H1 (cell line): ENCODE data around the gene PSMF1. TPM values are rescaled to one million over a fixed set of nuclear protein-coding genes. Genes with fewer than 3 reads are reported as not detected.

Source experiments
- CTCF ChIA-PET: fragments of 300-600 bp; sonication (Branson Sonifier 250); formaldehyde crosslinking; loops from one replicate; lab custom pipeline; 2021; ENCODE audit not compliant: partially characterized antibody; lab: Charles Lee
- POLR2A ChIA-PET: fragments of 300-600 bp; sonication (Branson Sonifier 250); formaldehyde crosslinking; loops from one replicate; lab custom pipeline; 2021; ENCODE audit warnings: inconsistent platforms; ENCODE audit not compliant: partially characterized antibody; lab: Charles Lee
- DNase-seq, 2 experiments: peaks; one replicate each; pipeline versions ENCODE4 v3.0.0 to v3.0.0-alpha.2; 2010 to 2022; ENCODE audit warnings: low spot score in 2 of 2, low read depth in 1 of 2, mixed read lengths in 1 of 2
- FAIRE-seq: peaks from 2 replicates; lab custom pipeline; 2011; peaks lifted over from hg19 to GRCh38; lab: Jason Lieb, UNC
- H2AFZ ChIP-seq: 2 replicates; pipeline ENCODE4 v1.8.1; 2012; ENCODE audit warnings: low read length, inconsistent platforms
- H2AK5ac ChIP-seq: 2 replicates; pipeline ENCODE4 v1.6.1; 2013; ENCODE audit warnings: low read depth, low read length
- H2BK120ac ChIP-seq: replicated peaks from 2 replicates; pipeline ENCODE3; 2013; ENCODE audit warnings: low read depth, low read length, inconsistent platforms
- H2BK12ac ChIP-seq: 2 replicates; pipeline ENCODE4 v1.6.1; 2013; ENCODE audit warnings: low read depth, low read length
- H2BK15ac ChIP-seq: 2 replicates; pipeline ENCODE4 v1.6.1; 2013; ENCODE audit warnings: low read length
- H2BK20ac ChIP-seq: 2 replicates; pipeline ENCODE4 v1.6.1; 2013; ENCODE audit warnings: low read length
- H2BK5ac ChIP-seq: 2 replicates; pipeline ENCODE4 v1.6.1; 2013; ENCODE audit warnings: low read depth, low read length
- H3K14ac ChIP-seq: 2 replicates; pipeline ENCODE4 v1.6.1; 2013; ENCODE audit warnings: inconsistent platforms; ENCODE audit not compliant: insufficient read length
- H3K18ac ChIP-seq: 2 replicates; pipeline ENCODE4 v1.6.1; 2013; ENCODE audit warnings: low read length; ENCODE audit errors: extremely low read depth
- H3K23ac ChIP-seq: 2 replicates; pipeline ENCODE4 v1.6.1; 2013; ENCODE audit warnings: inconsistent platforms; ENCODE audit not compliant: insufficient read length
- H3K23me2 ChIP-seq: 2 replicates; pipeline ENCODE4 v1.6.1; 2013; ENCODE audit warnings: low read depth, low read length
- H3K27ac ChIP-seq: 2 replicates; pipeline ENCODE4 v1.6.1; 2011; ENCODE audit warnings: low read depth, low read length, inconsistent platforms
- H3K27me3 ChIP-seq, 4 experiments: replicated peaks in 1 of 4; 1 replicate in 1 of 4; 2 replicates in 3 of 4; pipeline versions ENCODE4 v1.6.1 to v1.8.1; 2011 to 2013; ENCODE audit warnings: low read length in 3 of 4, mild to moderate bottlenecking in 3 of 4, inconsistent platforms in 2 of 4, mixed read lengths in 2 of 4, moderate library complexity in 1 of 4; ENCODE audit not compliant: control insufficient read depth in 3 of 4, insufficient read depth in 3 of 4; ENCODE audit errors: extremely low read depth in 1 of 4
- H3K36me3 ChIP-seq, 4 experiments: 2 replicates each; pipeline versions ENCODE4 v1.6.1 to v1.8.1; 2011 to 2013; ENCODE audit warnings: mild to moderate bottlenecking in 4 of 4, low read length in 3 of 4, moderate library complexity in 2 of 4, control low read depth in 1 of 4, inconsistent platforms in 1 of 4; ENCODE audit not compliant: insufficient read depth in 4 of 4, control insufficient read depth in 2 of 4
- H3K4ac ChIP-seq: replicated peaks from 2 replicates; pipeline ENCODE3; 2013; ENCODE audit warnings: low read length, low read depth, mixed read lengths, inconsistent platforms; ENCODE audit not compliant: insufficient read length
- H3K4me1 ChIP-seq, 4 experiments: replicated peaks in 1 of 4; 1 replicate in 1 of 4; 2 replicates in 3 of 4; pipeline versions ENCODE4 v1.6.1 to v1.8.1; 2011 to 2013; ENCODE audit warnings: low read length in 3 of 4, inconsistent platforms in 2 of 4, mixed read lengths in 1 of 4; ENCODE audit not compliant: insufficient read depth in 4 of 4, control insufficient read depth in 3 of 4
- H3K4me2 ChIP-seq, 2 experiments: 2 replicates each; pipeline versions ENCODE4 v1.6.1 to v1.8.1; 2011 to 2013; ENCODE audit warnings: low read depth in 2 of 2, low read length in 2 of 2, control low read depth in 1 of 2, inconsistent platforms in 1 of 2, mild to moderate bottlenecking in 1 of 2; ENCODE audit not compliant: insufficient read depth in 1 of 2
- H3K4me3 ChIP-seq, 4 experiments: fragments of 200-600, 300-600 bp in 1 of 4; sonication (generic), shearing (Covaris generic), sonication (Bioruptor Twin) in 1 of 4; 2 replicates each; pipeline versions ENCODE4 v1.5.1 to v1.8.1; 2011 to 2016; ENCODE audit warnings: low read length in 4 of 4, low read depth in 3 of 4, control low read depth in 2 of 4, inconsistent platforms in 2 of 4, mild to moderate bottlenecking in 2 of 4, mixed read lengths in 1 of 4, moderate library complexity in 1 of 4; ENCODE audit not compliant: insufficient read depth in 2 of 4; ENCODE audit errors: extremely low read depth in 1 of 4
- H3K56ac ChIP-seq: replicated peaks from 2 replicates; pipeline ENCODE3; 2013; ENCODE audit warnings: low read depth, mild to moderate bottlenecking, mixed read lengths, low read length, inconsistent platforms; ENCODE audit not compliant: insufficient read length
- H3K79me1 ChIP-seq: 2 replicates; pipeline ENCODE4 v1.6.1; 2013; ENCODE audit warnings: low read depth, low read length, control low read depth
- H3K79me2 ChIP-seq, 2 experiments: 2 replicates each; pipeline versions ENCODE4 v1.6.1 to v1.8.1; 2012 to 2013; ENCODE audit warnings: low read length in 2 of 2, mild to moderate bottlenecking in 2 of 2, inconsistent platforms in 1 of 2; ENCODE audit not compliant: insufficient read depth in 2 of 2, control insufficient read depth in 1 of 2
- H3K9ac ChIP-seq, 4 experiments: replicated peaks in 1 of 4; 1 replicate in 1 of 4; 2 replicates in 3 of 4; pipeline versions ENCODE4 v1.6.1 to v1.8.1; 2011 to 2013; ENCODE audit warnings: low read depth in 3 of 4, low read length in 3 of 4, control low read depth in 2 of 4, mild to moderate bottlenecking in 2 of 4, moderate library complexity in 2 of 4, inconsistent platforms in 1 of 4; ENCODE audit errors: extremely low read depth in 1 of 4
- H3K9me3 ChIP-seq, 2 experiments: 2 replicates each; pipeline versions ENCODE4 v1.6.1 to v1.8.1; 2012 to 2013; ENCODE audit warnings: mild to moderate bottlenecking in 2 of 2, moderate library complexity in 2 of 2, control low read depth in 1 of 2, inconsistent platforms in 1 of 2, low read depth in 1 of 2, low read length in 1 of 2, mixed read lengths in 1 of 2; ENCODE audit not compliant: insufficient read depth in 2 of 2
- H4K20me1 ChIP-seq, 2 experiments: replicated peaks in 1 of 2; 2 replicates each; pipeline versions ENCODE3 to v1.8.1; 2011 to 2013; ENCODE audit warnings: inconsistent platforms in 2 of 2, low read length in 2 of 2, mild to moderate bottlenecking in 1 of 2; ENCODE audit not compliant: insufficient read depth in 2 of 2, control insufficient read depth in 1 of 2
- H4K5ac ChIP-seq: 2 replicates; pipeline ENCODE4 v1.6.1; 2013; ENCODE audit warnings: low read length, low read depth, mixed read lengths, inconsistent platforms; ENCODE audit not compliant: insufficient read length
- H4K8ac ChIP-seq: 2 replicates; pipeline ENCODE4 v1.8.0; 2013; ENCODE audit warnings: mild to moderate bottlenecking, moderate library complexity, low read length, inconsistent platforms; ENCODE audit not compliant: insufficient read depth; ENCODE audit errors: extremely low read depth
- H4K91ac ChIP-seq: replicated peaks from 2 replicates; pipeline ENCODE3; 2013; ENCODE audit warnings: low read length, mixed read lengths, inconsistent platforms; ENCODE audit not compliant: insufficient read length
- E2F6 ChIP-seq: IDR thresholded peaks from 2 replicates; pipeline ENCODE4 v1.6.1; 2012; ENCODE audit warnings: inconsistent platforms
- NANOG ChIP-seq: IDR thresholded peaks from 2 replicates; pipeline ENCODE4 v1.6.1; 2011; ENCODE audit warnings: low read length, low read depth, mild to moderate bottlenecking, inconsistent platforms; ENCODE audit not compliant: insufficient read depth, poor library complexity, severe bottlenecking
- SP2 ChIP-seq: IDR thresholded peaks from 2 replicates; pipeline ENCODE4 v1.6.1; 2012; ENCODE audit warnings: mild to moderate bottlenecking, low read length, inconsistent platforms
- WGBS, 2 experiments: shearing (Covaris generic) in 1 of 2; methylation state at CpG; one replicate each; pipeline versions ENCODE4 v1.1.6 to v1.1.7; 2013 to 2015; ENCODE audit warnings: low lambda C conversion rate in 2 of 2, mixed read lengths in 2 of 2, inconsistent platforms in 1 of 2, low coverage in 1 of 2, missing lambda C conversion rate in 1 of 2; ENCODE audit not compliant: insufficient replicate concordance in 2 of 2, insufficient coverage in 1 of 2, insufficient read length in 1 of 2; ENCODE audit errors: extremely low coverage in 1 of 2, missing lambda C conversion rate in 1 of 2; 5-methylcytosine and 5-hydroxymethylcytosine counted together
- polyA plus RNA-seq, 7 experiments: library from polyadenylated mRNA; depleted of rRNA in 3 of 7; stranded (reverse) in 5 of 7; unstranded in 2 of 7; fragments of >200 nt in 5 of 7; fragments of 200-250 nt in 2 of 7; gene quantifications; 1 replicate in 5 of 7; 2 replicates in 1 of 7; 4 replicates in 1 of 7; pipeline versions ENCODE4 v1.2.1 to v1.2.3, GENCODE V29; 2011 to 2013; ENCODE audit warnings: missing spikeins in 2 of 7, mixed read lengths in 2 of 7
- total RNA-seq: library from RNA; stranded (reverse); fragmentation: NEBNext Ultra II Directional; extraction: Animal tissue kit (Norgen Biotek cat#: 25700); gene quantifications from 2 replicates; pipeline ENCODE4 v1.2.1, GENCODE V29; 2021

The PSMF1 gene
- total and polyA plus RNA-seq, 2 of the 8 experiments (the other 6 are each of a cell fraction or from before 2014, with no cell fraction given) = 106 to 159 TPM

- Histone ChIP-seq H2AK5ac (no peak overlapping the region), H3K9ac (no peak overlapping the region), H3K14ac (no peak overlapping the region), H3K18ac (no peak overlapping the region), H4K5ac (no peak overlapping the region), H3K79me2 (no peaks in the 10 kb centered on the region), H4K8ac (no peak overlapping the region), H3K27ac (no peak overlapping the region), H3K4me3 (no peak overlapping the region), H2BK5ac (no peak overlapping the region), H3K4ac (no peak overlapping the region), H3K23ac (no peak overlapping the region), H3K4me2 (no peak overlapping the region), H3K56ac (no peak overlapping the region), H2BK120ac (no peak overlapping the region), H3K36me3 (no peaks in the 10 kb centered on the region), H4K20me1 (no peaks in the 10 kb centered on the region), H2BK12ac (no peak overlapping the region), H3K23me2 (no peaks in the 10 kb centered on the region), H2AFZ (no peak overlapping the region), H2BK20ac (no peak overlapping the region; the same call in 1 of the 2 replicates), H3K79me1 (no peaks in the 10 kb centered on the region), H2BK15ac (no peak overlapping the region), H3K27me3 (no peaks in the 10 kb centered on the region; a peak in 1 of 7 replicates), H4K91ac (no peak overlapping the region), H3K4me1 (no peaks in the 10 kb centered on the region), H3K9me3 (no peaks in the 10 kb centered on the region)
- ChIA-PET POLR2A (no interaction called here), CTCF (interaction anchor here (1.2 to 11.9 kb wide), 3 partner anchors 8 to 26 kb away, joined by 4 to 101 read pairs (median 4); no protein-coding TSS in a partner anchor)
- WGBS, 2 experiments = 90% methylated on average over 5 of the region's 5 CpGs; no CpG with 5 or more reads in 1 of the 2 experiments
- no peak for DNase-seq
- no peak for FAIRE-seq
- TF ChIP-seq E2F6 = no peak
- no peak for TF ChIP-seq NANOG
- TF ChIP-seq SP2 = no peak
Measured at GRCh38 chr20:1204113-1204512, 85.7 kb downstream of the PSMF1 start.
